Activated CD8-positive, alpha-beta memory T cell treated with anti-CD3 and anti-CD28 coated beads for 36 hours (primary cell): ENCODE results near the gene CNN2. TPM values are rescaled to one million over a fixed set of nuclear protein-coding genes. Genes with fewer than 3 reads are reported as not detected.

ENCODE experiments used
- total RNA-seq, 2 experiments: library from RNA; stranded (reverse); gene quantifications; one replicate each; pipeline ENCODE4 v1.2.3, GENCODE V29; 2021

The CNN2 gene
- total RNA-seq, 2 experiments from 2014 or later: 64.2 to 71.2 TPM

Other genes starting within 250 kb of the CNN2 start
- 100 to 1,000 TPM; 872 to 908 TPM for gene PTBP1, start 229.2 kb upstream of the CNN2 start, total RNA-seq
- not detected for gene PLPPR3, start 204.7 kb upstream of the CNN2 start, total RNA-seq
- not detected for gene AZU1, start 198.8 kb upstream of the CNN2 start, total RNA-seq
- not detected for gene PRTN3, start 185.6 kb upstream of the CNN2 start, total RNA-seq
- not detected for gene ELANE, start 174.3 kb upstream of the CNN2 start, total RNA-seq
- 1 to 10 TPM; 1.4 to 1.7 TPM for gene CFD, start 166.9 kb upstream of the CNN2 start, total RNA-seq
- 10 to 100 TPM; 42.8 to 46.8 TPM for gene MED16, start 133.4 kb upstream of the CNN2 start, total RNA-seq
- gene RNU6-9, start 133.1 kb upstream of the CNN2 start, total RNA-seq: not detected
- gene R3HDM4, start 113.4 kb upstream of the CNN2 start, total RNA-seq: 10 to 100 TPM; 55.8 to 56.9 TPM
- 1 to 10 TPM; 6.7 to 7.2 TPM for gene KISS1R, start 109.3 kb upstream of the CNN2 start, total RNA-seq
- gene ARID3A, start 100.6 kb upstream of the CNN2 start, total RNA-seq: 10 to 100 TPM; 18.8 to 19.0 TPM
- gene WDR18, start 42.3 kb upstream of the CNN2 start, total RNA-seq: 100 to 1,000 TPM; 121 to 126 TPM
- not detected for gene GRIN3B, start 26.2 kb upstream of the CNN2 start, total RNA-seq
- 100 to 1,000 TPM; 132 to 141 TPM for gene TMEM259, start 5.5 kb upstream of the CNN2 start, total RNA-seq
- gene RNU6-2, start 5.1 kb upstream of the CNN2 start, total RNA-seq: not detected
- 10 to 100 TPM; 16.1 to 17.2 TPM for gene ABCA7, start 13.5 kb downstream of the CNN2 start, total RNA-seq
- gene ARHGAP45, start 40.6 kb downstream of the CNN2 start, total RNA-seq: 100 to 1,000 TPM; 148 to 154 TPM
- gene POLR2E, start 68.8 kb downstream of the CNN2 start, total RNA-seq: 100 to 1,000 TPM; 272 to 275 TPM
- 100 to 1,000 TPM; 205 to 209 TPM for gene GPX4, start 77.4 kb downstream of the CNN2 start, total RNA-seq
- gene SBNO2, start 147.7 kb downstream of the CNN2 start, total RNA-seq: 10 to 100 TPM; 56.6 to 59.0 TPM
- 10 to 100 TPM; 58.7 to 62.5 TPM for gene STK11, start 179.2 kb downstream of the CNN2 start, total RNA-seq
- 1 to 10 TPM in 1 of 2 experiments, under 1 TPM in 1; 0.95 to 1.1 TPM for gene CBARP, start 211.4 kb downstream of the CNN2 start, total RNA-seq
- gene ATP5F1D, start 215.1 kb downstream of the CNN2 start, total RNA-seq: 100 to 1,000 TPM; 193 to 194 TPM
- 10 to 100 TPM; 45.3 to 50.0 TPM for gene MIDN, start 222.0 kb downstream of the CNN2 start, total RNA-seq
- gene CIRBP, start 242.7 kb downstream of the CNN2 start, total RNA-seq: 100 to 1,000 TPM; 207 to 210 TPM
- gene FAM174C, start 248.9 kb downstream of the CNN2 start, total RNA-seq: 100 to 1,000 TPM; 105 to 112 TPM